PC-3 (cell line): ENCODE measurements around the gene LIPJ. TPM values are rescaled to one million over a fixed set of nuclear protein-coding genes. Genes with fewer than 3 reads are reported as not detected.

Experiments
- ATAC-seq: fragments of 200-7000 bp; cut with Tn5 transposase; 2 replicates; pipeline ENCODE4 v1.9.1; 2020; ENCODE audit warnings: mild to moderate bottlenecking, moderate library complexity
- BruUV-seq: library from RNA; stranded (reverse); fragments of 400-500 nt; replicated peaks from 2 replicates; lab custom pipeline; 2021; lab: Mats Ljungman, UMichigan
- CTCF ChIA-PET: fragments of 300-600 bp; sonication (Branson Sonifier 250); formaldehyde crosslinking; loops from one replicate; lab custom pipeline; 2022; ENCODE audit warnings: antibody characterized with exemption; lab: Charles Lee
- POLR2A ChIA-PET: fragments of 300-600 bp; sonication (Branson Sonifier 250); formaldehyde crosslinking; loops from one replicate; lab custom pipeline; 2022; ENCODE audit warnings: antibody characterized with exemption; ENCODE audit not compliant: unreplicated experiment; lab: Charles Lee
- DNase-seq: peaks from one replicate; pipeline ENCODE4 v3.0.0-alpha.2; 2015
- H2AFZ ChIP-seq: fragments of 300-600 bp; sonication (generic); 2 replicates; pipeline ENCODE4 v1.6.0; 2016; ENCODE audit warnings: antibody characterized with exemption, low read length
- H3F3A ChIP-seq: fragments of 300-600 bp; sonication (generic); one replicate; pipeline ENCODE4 v1.6.0; 2017; ENCODE audit warnings: antibody characterized with exemption, low read length, control low read depth, mild to moderate bottlenecking; ENCODE audit not compliant: unreplicated experiment
- H3K27ac ChIP-seq: fragments of 300-600 bp; sonication (generic); 2 replicates; pipeline ENCODE4 v1.5.1; 2016; ENCODE audit warnings: mild to moderate bottlenecking, low read length
- H3K27me3 ChIP-seq: fragments of 300-600 bp; sonication (generic); 2 replicates; pipeline ENCODE4 v1.6.1; 2016; ENCODE audit warnings: low read length, mixed read lengths
- H3K36me3 ChIP-seq: fragments of 300-600 bp; sonication (generic); 2 replicates; pipeline ENCODE4 v1.6.1; 2016; ENCODE audit warnings: low read depth, mixed run types, low read length, mixed read lengths
- H3K4me1 ChIP-seq: fragments of 300-600 bp; sonication (generic); 2 replicates; pipeline ENCODE4 v1.5.1; 2016; ENCODE audit warnings: low read length; ENCODE audit not compliant: insufficient read depth
- H3K4me2 ChIP-seq: fragments of 300-600 bp; sonication (generic); 2 replicates; pipeline ENCODE4 v1.6.0; 2016; ENCODE audit warnings: low read length
- H3K4me3 ChIP-seq: fragments of 300-600 bp; sonication (generic); 2 replicates; pipeline ENCODE4 v1.5.1; 2016; ENCODE audit warnings: mild to moderate bottlenecking, low read length, mixed read lengths
- H3K79me2 ChIP-seq: fragments of 300-600 bp; sonication (generic); 2 replicates; pipeline ENCODE4 v1.6.1; 2017; ENCODE audit warnings: low read length, mixed read lengths
- H3K9ac ChIP-seq: fragments of 300-600 bp; sonication (generic); 2 replicates; pipeline ENCODE4 v1.6.0; 2016; ENCODE audit warnings: mild to moderate bottlenecking, low read length
- H3K9me2 ChIP-seq: fragments of 300-600 bp; sonication (generic); replicated peaks from 2 replicates; pipeline ENCODE4 v1.6.1; 2016; ENCODE audit warnings: mixed run types, low read length, mixed read lengths
- H3K9me3 ChIP-seq: fragments of 300-600 bp; sonication (generic); 2 replicates; pipeline ENCODE4 v1.6.1; 2016; ENCODE audit warnings: low read length, mixed read lengths
- H4K20me1 ChIP-seq: fragments of 300-600 bp; sonication (generic); 2 replicates; pipeline ENCODE4 v1.6.1; 2016; ENCODE audit warnings: low read length, mixed read lengths
- EZH2 ChIP-seq: fragments of 300-600 bp; sonication (generic); IDR thresholded peaks from one replicate; pipeline ENCODE4 v1.6.1; 2017; ENCODE audit warnings: antibody characterized with exemption, mild to moderate bottlenecking, low read length; ENCODE audit not compliant: unreplicated experiment
- intact Hi-C: fragments of 100-400 bp; cut with micrococcal nuclease; formaldehyde crosslinking; loops from 2 replicates; pipeline ENCODE4 v1.9.0; 2023
- total RNA-seq: library from RNA; depleted of rRNA; stranded (reverse); fragments of >200 nt; gene quantifications from 2 replicates; pipeline ENCODE4 v1.2.3, GENCODE V29; 2014; rRNA removed

Gene LIPJ
- total RNA-seq, 1 experiment from 2014 or later: not detected

DNA sequence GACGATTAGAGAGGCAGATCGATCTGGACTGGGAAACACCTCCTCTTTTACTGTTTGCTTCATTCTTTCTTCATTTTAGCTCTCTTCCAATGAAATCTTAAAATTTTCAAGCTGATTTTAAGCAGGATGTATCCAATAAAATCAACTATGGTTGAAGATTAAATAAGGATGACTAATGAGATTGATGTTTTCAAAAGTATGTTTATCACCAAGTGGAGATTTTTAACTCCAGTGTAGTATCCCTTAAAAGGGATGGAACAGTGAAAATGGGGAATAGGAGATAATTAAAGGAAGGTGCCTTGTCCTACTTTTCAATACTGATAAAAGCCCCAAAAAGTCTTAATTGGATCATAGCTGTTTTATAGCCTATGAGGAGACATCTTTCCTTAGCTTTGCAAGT, 66.1 kb downstream of the LIPJ start:
- no peak for TF ChIP-seq EZH2
- H3F3A ChIP-seq: no peaks in the 10 kb centered on the region
- no peaks in the 10 kb centered on the region for H3K9me2 ChIP-seq
- CTCF ChIA-PET: no interaction called here
- no peak for DNase-seq
- no peaks in the 10 kb centered on the region for H3K79me2 ChIP-seq
- H4K20me1 ChIP-seq: no peaks in the 10 kb centered on the region
- no peak overlapping the region for H2AFZ ChIP-seq
- H3K9me3 ChIP-seq: no peaks in the 10 kb centered on the region
- H3K36me3 ChIP-seq: no peaks in the 10 kb centered on the region
- POLR2A ChIA-PET: no interaction called here
- H3K27me3 ChIP-seq: no peaks in the 10 kb centered on the region
- H3K27ac ChIP-seq: no peak overlapping the region
- no peak overlapping the region for H3K9ac ChIP-seq
- intact Hi-C loops: no loop called here
- BruUV-seq: no TSS peak
- H3K4me3 ChIP-seq: no peak overlapping the region
- no peak overlapping the region for H3K4me2 ChIP-seq
- H3K4me1 ChIP-seq: no peaks in the 10 kb centered on the region
- no peak for ATAC-seq

Other genes starting within 250 kb of the LIPJ start
- not detected in 2 replicates for gene RNLS, start 3.4 kb upstream of the LIPJ start, total RNA-seq
- not detected in 2 replicates for gene LIPF, start 77.7 kb downstream of the LIPJ start, total RNA-seq
- gene LIPK, start 119.5 kb downstream of the LIPJ start, total RNA-seq: not detected in 2 replicates
- gene LIPN, start 173.3 kb downstream of the LIPJ start, total RNA-seq: not detected in 2 replicates
- not detected in 2 replicates for gene LIPM, start 216.0 kb downstream of the LIPJ start, total RNA-seq